ENCODE data around the gene COL5A1.

COL5A1 gene

DNA sequence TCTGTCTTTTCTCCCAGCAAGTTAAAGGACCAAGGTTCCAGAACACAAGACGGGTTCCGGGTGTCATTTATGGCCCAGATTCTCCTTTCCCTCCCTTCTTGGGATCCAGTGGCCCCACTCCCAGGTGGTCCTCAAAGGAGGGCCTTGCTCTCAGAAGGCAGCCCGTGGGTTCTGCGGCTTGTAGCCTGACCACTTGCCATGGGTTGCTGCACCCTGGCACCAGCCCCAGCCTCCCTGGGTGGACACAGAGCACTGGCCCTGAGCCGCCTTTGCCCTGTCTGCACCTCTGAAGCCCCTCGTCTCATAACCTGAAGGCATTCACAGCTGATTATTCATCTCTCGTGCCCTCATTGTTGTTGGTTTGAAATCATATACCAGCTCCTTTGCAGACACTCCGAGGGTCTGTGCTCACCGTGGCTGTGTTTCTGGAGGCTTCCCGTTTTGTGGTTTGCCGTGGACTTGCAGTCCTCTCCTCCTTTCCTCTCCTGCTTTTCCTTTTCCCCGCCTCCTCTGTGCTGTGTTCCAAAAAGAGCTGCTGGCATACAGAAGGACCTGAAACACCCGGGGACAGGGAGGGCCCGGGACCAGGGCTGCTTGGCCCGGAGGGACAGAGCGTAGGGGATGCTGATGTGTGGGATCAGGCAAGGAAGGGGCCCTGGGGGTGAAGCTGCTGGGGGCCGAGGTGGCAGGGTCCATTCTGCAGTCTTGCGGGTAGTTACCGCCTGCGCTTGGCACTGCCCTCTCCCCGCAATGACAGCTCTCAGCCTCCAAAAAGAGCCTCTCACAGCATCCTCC lies 189.5 kb downstream of the COL5A1 start:
- no peak overlapping the region for H3K9ac ChIP-seq (ENCODE audit: low read length)
- no peak overlapping the region for H3K4me3 ChIP-seq (ENCODE audit: low read length)
- no peak overlapping the region for H3K27ac ChIP-seq (ENCODE audit: low read depth, low read length)
- no peaks in the 10 kb centered on the region for H3K27me3 ChIP-seq (ENCODE audit: control insufficient read depth, insufficient read depth, low read length)
- no peaks in the 10 kb centered on the region for H3K4me1 ChIP-seq (ENCODE audit: control insufficient read depth, insufficient read depth, low read length)
- peaks cover 5% of the 10 kb centered on the region for H3K36me3 ChIP-seq (ENCODE audit: control insufficient read depth, insufficient read depth, low read length)

DNA sequence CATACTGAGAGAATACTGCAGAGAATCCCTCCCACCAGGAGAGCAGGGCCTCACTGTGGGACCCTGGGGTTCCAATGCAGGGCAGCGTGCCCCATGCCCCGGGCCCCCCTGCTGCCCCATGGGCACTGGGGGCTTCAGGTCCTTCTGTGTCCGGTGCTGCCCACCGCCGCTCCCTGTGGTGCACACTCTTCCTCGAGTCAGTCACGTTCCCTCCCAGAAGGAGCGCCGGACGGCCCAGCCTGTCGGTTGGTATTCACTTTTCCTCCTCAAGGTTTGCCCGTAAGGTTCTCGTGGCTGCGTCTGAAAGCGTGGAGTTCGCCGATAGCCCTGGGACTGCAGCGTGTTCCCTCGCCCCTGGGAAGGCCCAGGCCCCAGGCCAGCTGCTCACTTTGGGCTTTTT lies 190.9 kb downstream of the COL5A1 start:
- Histone ChIP-seq H3K36me3 (ENCODE audit: control insufficient read depth, insufficient read depth, low read length) (peaks cover 6% of the 10 kb centered on the region), H3K4me3 (ENCODE audit: low read length) (no peak overlapping the region), H3K27me3 (ENCODE audit: control insufficient read depth, insufficient read depth, low read length) (no peaks in the 10 kb centered on the region), H3K9ac (ENCODE audit: low read length) (no peak overlapping the region), H3K27ac (ENCODE audit: low read depth, low read length) (no peak overlapping the region), H3K4me1 (ENCODE audit: control insufficient read depth, insufficient read depth, low read length) (no peaks in the 10 kb centered on the region)

DNA sequence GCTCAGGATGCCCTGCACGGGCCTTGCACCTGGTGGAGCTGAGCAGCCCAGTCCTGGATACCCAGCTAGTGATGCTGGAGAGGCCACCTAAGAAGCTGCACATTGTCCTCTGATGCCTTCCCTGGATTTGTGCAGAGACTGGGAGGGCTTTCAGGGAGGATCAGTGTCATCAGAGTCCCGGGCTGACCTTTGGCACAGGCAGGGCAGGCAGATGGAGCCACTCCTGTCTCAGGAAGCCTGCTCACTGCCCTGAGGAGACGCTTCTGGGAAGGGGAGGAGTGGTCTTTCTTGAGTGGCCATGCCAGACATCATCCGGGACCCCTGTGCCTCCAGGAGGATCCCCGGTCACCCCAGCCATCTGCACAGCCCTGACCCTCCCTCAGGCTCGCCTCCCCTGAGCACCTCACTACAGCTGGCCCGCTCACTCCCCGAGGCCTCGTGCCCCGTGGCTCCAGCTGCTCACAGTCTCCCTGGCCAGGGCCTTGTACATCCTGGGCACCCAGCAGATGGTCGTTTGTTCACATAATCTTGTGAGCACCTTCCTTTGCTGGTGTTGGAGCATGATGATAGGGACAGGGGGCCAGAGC lies 191.8 kb downstream of the COL5A1 start:
- Histone ChIP-seq H3K27me3 (ENCODE audit: control insufficient read depth, insufficient read depth, low read length) (no peaks in the 10 kb centered on the region), H3K4me1 (ENCODE audit: control insufficient read depth, insufficient read depth, low read length) (no peaks in the 10 kb centered on the region), H3K4me3 (ENCODE audit: low read length) (no peak overlapping the region), H3K9ac (ENCODE audit: low read length) (no peak overlapping the region), H3K36me3 (ENCODE audit: control insufficient read depth, insufficient read depth, low read length) (peaks cover 11% of the 10 kb centered on the region), H3K27ac (ENCODE audit: low read depth, low read length) (no peak overlapping the region)

DNA sequence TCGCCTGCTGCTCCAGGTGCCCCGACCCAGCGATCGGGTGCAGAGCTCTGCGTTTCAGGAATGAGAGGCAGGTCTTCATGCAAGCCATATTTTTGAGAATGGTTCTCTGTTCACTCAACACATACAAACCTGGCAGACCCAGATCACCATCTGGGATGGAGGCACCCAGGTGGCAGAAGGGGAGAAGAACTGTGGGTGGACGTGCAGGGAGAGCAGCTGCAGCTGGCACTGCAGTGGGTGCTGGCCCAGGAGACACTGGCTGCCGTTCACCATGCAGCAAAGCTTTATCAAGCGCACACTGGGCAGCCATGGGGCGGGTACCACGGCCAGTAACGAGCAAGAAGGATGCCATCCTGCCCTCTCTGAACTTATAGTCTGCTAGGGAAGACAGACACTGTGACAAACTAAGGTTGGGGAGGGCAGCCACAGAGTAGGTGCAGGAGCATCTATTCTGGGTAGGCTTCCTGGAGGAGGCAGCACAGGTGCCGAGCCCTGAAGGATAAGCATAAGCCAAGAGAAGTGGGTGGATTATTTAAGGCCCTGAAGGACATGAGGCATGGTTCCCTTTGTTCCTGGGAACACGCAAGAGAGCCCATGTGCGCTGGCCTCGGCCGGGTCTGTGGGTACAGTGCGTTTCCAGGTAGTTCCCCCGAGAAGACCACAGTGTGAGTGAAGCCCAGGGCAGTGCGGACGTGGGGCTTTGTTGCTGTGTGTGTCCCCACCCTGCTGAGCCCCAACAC lies 192.8 kb downstream of the COL5A1 start:
- H3K4me3 ChIP-seq (ENCODE audit: low read length): no peak overlapping the region
- H3K27me3 ChIP-seq (ENCODE audit: control insufficient read depth, insufficient read depth, low read length): no peaks in the 10 kb centered on the region
- H3K27ac ChIP-seq (ENCODE audit: low read depth, low read length): no peak overlapping the region
- H3K9ac ChIP-seq (ENCODE audit: low read length): no peak overlapping the region
- H3K36me3 ChIP-seq (ENCODE audit: control insufficient read depth, insufficient read depth, low read length): peaks cover 7% of the 10 kb centered on the region
- H3K4me1 ChIP-seq (ENCODE audit: control insufficient read depth, insufficient read depth, low read length): no peaks in the 10 kb centered on the region

DNA sequence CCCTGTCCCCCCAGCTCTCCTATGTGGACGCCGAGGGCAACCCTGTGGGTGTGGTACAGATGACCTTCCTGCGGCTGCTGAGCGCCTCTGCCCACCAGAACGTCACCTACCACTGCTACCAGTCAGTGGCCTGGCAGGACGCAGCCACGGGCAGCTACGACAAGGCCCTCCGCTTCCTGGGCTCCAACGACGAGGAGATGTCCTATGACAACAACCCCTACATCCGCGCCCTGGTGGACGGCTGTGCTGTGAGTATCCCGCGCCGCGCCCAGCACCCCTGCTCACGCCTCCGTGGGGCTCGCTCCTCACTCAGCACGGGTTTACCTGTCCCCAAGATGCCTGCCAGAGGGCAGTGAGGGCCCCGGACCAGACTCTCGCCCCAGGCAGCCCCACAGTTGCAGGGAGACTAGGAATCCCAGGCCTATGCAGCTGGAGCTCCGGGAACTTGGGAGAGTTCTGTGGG lies 193.4 kb downstream of the COL5A1 start:
- H3K9ac ChIP-seq (ENCODE audit: low read length): no peak overlapping the region
- H3K4me3 ChIP-seq (ENCODE audit: low read length): no peak overlapping the region
- H3K27ac ChIP-seq (ENCODE audit: low read depth, low read length): no peak overlapping the region
- no peaks in the 10 kb centered on the region for H3K4me1 ChIP-seq (ENCODE audit: control insufficient read depth, insufficient read depth, low read length)
- H3K27me3 ChIP-seq (ENCODE audit: control insufficient read depth, insufficient read depth, low read length): no peaks in the 10 kb centered on the region
- peaks cover 7% of the 10 kb centered on the region for H3K36me3 ChIP-seq (ENCODE audit: control insufficient read depth, insufficient read depth, low read length)

DNA sequence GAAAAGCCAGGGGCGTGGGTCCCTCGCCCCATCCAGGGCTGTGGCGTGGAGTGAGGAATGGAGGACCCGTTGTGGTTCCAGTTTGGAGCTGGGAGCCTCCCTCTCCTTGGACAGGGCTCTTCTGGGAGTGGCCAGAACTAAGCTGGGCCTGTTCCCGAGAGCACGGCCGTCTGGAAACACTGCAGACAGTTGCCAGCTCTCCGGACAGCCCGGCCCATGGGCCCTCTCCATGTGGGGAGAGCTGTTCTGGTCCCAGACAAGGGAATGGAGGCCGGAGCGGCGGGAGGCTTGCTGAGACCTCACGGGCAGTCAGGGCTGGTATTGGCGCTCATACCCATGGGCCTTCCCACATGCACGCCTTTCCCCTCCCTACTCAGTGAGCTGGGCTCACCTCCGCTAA lies 193.8 kb downstream of the COL5A1 start:
- no peak overlapping the region for H3K4me3 ChIP-seq (ENCODE audit: low read length)
- H3K36me3 ChIP-seq (ENCODE audit: control insufficient read depth, insufficient read depth, low read length): peaks cover 7% of the 10 kb centered on the region
- H3K9ac ChIP-seq (ENCODE audit: low read length): no peak overlapping the region
- H3K4me1 ChIP-seq (ENCODE audit: control insufficient read depth, insufficient read depth, low read length): no peaks in the 10 kb centered on the region
- H3K27ac ChIP-seq (ENCODE audit: low read depth, low read length): no peak overlapping the region
- no peaks in the 10 kb centered on the region for H3K27me3 ChIP-seq (ENCODE audit: control insufficient read depth, insufficient read depth, low read length)

DNA sequence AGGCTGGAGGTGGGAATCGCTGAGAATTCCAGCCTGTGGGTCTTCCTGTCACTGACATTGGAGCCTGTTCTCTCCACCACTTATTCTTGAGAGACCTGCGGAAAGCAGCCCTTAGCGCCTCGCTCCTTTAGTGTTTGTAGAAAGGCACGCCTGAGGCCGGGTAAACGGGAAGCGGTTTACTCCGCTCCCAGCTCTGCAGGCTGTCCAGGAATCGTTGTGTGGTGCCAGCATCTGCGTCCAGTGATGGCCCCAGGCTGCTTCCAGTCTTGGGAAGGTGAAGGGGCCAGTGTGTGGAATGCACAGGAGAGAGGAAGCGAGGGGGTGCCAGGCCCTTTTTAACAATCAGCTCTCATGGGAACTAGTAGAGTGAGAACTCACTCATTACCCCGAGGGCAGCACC lies 194.4 kb downstream of the COL5A1 start:
- Histone ChIP-seq H3K27ac (ENCODE audit: low read depth, low read length) (no peak overlapping the region), H3K4me3 (ENCODE audit: low read length) (no peak overlapping the region), H3K36me3 (ENCODE audit: control insufficient read depth, insufficient read depth, low read length) (peaks cover 7% of the 10 kb centered on the region), H3K9ac (ENCODE audit: low read length) (no peak overlapping the region), H3K4me1 (ENCODE audit: control insufficient read depth, insufficient read depth, low read length) (no peaks in the 10 kb centered on the region), H3K27me3 (ENCODE audit: control insufficient read depth, insufficient read depth, low read length) (no peaks in the 10 kb centered on the region)

DNA sequence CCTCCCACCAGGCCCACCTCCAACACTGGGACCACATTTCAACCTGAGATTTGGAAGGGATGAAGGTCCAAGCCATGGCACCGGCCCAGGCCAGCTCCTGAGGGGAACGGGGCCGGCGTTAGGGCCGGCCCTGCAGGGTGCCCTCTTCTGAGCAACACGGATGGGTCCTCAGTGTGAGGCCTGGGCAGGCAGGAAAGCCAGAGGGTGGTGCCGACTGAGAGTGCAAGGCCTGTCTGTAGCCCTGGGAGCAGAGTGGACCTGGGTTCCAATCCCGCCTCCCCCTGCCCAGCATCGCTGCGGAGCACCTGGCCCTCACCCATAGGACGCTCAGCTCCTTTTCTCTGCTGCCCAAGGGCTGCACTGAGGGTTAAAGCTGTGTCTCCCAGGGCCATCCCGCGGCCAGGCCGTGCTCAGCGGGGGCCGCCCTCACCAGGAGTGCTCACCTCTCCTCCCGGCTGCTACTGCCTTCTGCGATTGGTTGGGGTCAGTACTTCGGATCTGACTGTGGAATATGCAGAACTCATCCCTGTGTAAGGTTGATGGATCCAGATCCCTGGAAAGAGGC lies 194.9 kb downstream of the COL5A1 start:
- Histone ChIP-seq H3K36me3 (ENCODE audit: control insufficient read depth, insufficient read depth, low read length) (peaks cover 7% of the 10 kb centered on the region), H3K27ac (ENCODE audit: low read depth, low read length) (no peak overlapping the region), H3K4me1 (ENCODE audit: control insufficient read depth, insufficient read depth, low read length) (no peaks in the 10 kb centered on the region), H3K4me3 (ENCODE audit: low read length) (no peak overlapping the region), H3K27me3 (ENCODE audit: control insufficient read depth, insufficient read depth, low read length) (no peaks in the 10 kb centered on the region), H3K9ac (ENCODE audit: low read length) (no peak overlapping the region)

DNA sequence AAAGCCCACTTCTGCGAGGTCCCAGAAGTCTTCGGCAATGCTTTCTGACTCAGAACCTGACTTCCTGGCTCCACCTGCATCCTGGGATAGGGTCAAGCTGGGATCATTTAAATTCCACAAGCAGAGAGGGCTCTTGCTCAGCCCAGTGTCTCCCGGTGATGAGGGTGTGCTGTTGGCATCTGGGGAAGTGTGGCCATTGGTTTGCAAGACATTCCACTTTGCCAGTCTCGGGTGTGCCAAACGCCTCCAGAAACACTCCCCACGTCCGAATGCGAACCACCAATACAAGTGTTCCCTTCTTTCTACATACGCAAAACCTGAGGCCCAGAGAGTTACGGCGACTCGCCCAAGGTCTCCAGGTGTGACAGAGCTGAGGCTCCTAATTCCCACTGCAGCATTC lies 195.9 kb downstream of the COL5A1 start:
- H3K27ac ChIP-seq (ENCODE audit: low read depth, low read length): no peak overlapping the region
- H3K36me3 ChIP-seq (ENCODE audit: control insufficient read depth, insufficient read depth, low read length): peaks cover 7% of the 10 kb centered on the region
- no peak overlapping the region for H3K4me3 ChIP-seq (ENCODE audit: low read length)
- no peaks in the 10 kb centered on the region for H3K4me1 ChIP-seq (ENCODE audit: control insufficient read depth, insufficient read depth, low read length)
- no peaks in the 10 kb centered on the region for H3K27me3 ChIP-seq (ENCODE audit: control insufficient read depth, insufficient read depth, low read length)
- no peak overlapping the region for H3K9ac ChIP-seq (ENCODE audit: low read length)

DNA sequence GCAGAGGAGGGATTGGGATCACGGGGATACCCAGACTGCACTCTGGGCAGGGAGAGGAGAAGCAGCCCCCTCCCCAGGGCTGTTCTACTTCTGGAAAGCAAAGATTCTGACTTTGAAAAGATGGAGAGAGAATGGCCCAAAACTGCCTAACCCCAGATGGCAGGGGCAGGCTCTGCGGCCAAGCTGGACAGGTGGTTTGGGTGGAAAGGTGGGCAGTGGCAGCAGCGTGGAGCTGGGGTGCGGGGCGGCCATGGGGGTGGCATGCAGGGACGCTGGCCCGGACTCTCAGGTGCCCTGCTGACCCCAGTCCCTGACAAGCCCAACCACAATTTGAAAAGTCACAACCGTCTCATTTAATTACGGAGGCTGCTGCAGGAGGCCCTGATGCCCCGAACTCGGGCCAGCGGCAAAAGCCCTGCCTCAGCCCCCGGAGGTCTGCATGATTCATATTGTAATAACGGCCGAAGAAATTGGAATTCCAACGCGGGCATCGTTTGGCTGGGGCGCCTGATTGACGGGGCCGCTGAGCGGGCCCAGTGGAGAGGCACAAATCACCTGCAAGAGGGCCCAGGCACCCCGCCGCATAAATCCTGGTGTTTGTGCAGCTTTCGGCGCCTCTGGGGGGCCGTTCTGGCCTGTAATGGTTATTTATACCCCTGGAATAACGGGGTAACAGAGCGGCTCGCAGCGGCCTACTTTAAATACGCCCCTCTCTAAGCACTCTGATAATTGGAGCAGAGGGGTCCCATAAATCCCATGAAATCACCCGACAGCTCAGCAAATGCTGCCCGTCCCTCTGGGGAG lies 197.2 kb downstream of the COL5A1 start:
- H3K9ac ChIP-seq (ENCODE audit: low read length): no peak overlapping the region
- H3K36me3 ChIP-seq (ENCODE audit: control insufficient read depth, insufficient read depth, low read length): peaks cover 10% of the 10 kb centered on the region
- H3K4me1 ChIP-seq (ENCODE audit: control insufficient read depth, insufficient read depth, low read length): no peaks in the 10 kb centered on the region
- no peaks in the 10 kb centered on the region for H3K27me3 ChIP-seq (ENCODE audit: control insufficient read depth, insufficient read depth, low read length)
- no peak overlapping the region for H3K4me3 ChIP-seq (ENCODE audit: low read length)
- H3K27ac ChIP-seq (ENCODE audit: low read depth, low read length): no peak overlapping the region

DNA sequence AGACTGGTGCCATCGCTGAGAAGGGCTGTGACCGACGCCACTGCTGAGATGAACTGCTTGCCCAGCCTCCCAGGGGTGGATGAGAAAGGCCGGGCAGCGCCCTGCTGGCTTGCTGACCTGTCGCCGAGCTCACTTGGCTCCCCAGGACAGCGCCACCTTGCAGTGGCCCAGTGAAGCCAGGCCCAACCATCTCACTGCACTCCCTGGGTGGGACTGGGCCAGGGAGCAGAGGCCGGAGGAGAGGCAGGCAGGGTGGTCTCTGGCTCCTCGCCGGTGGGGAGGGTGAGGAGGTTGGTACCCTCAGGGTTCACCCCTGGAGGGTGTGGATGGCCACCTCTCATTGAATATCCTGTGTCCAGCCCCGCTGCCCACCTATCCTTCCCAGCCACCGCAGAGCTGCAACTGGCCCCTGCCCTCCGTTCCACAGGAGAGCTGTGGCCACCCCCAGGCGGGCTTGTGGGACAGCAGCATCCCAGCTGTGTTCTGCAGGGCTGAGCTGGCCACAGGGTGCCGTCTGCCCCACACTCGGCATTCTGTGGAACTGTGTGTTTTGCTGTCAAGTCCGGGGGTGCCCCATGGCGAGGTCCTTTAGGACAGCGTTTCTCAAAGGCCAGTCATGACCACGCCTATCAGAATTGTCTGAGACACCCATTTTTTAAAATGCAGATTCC lies 198.0 kb downstream of the COL5A1 start:
- Histone ChIP-seq H3K27me3 (ENCODE audit: control insufficient read depth, insufficient read depth, low read length) (no peaks in the 10 kb centered on the region), H3K4me1 (ENCODE audit: control insufficient read depth, insufficient read depth, low read length) (no peaks in the 10 kb centered on the region), H3K9ac (ENCODE audit: low read length) (no peak overlapping the region), H3K4me3 (ENCODE audit: low read length) (no peak overlapping the region), H3K36me3 (ENCODE audit: control insufficient read depth, insufficient read depth, low read length) (peaks cover 10% of the 10 kb centered on the region), H3K27ac (ENCODE audit: low read depth, low read length) (no peak overlapping the region)

Measured in rectal smooth muscle tissue (tissue), 1 donor.